Measurements from ENCODE around the gene PBX1. TPM values are rescaled to one million over a fixed set of nuclear protein-coding genes. Genes with fewer than 3 reads are reported as not detected.

PBX1 gene
- total and polyA plus RNA-seq, 2 donors from 2014 or later: 14.9 to 91.5 TPM

- no peak overlapping the region for H3K9ac ChIP-seq (ENCODE audit: low read length in 3 of 3)
- no peak overlapping the region for H3K27ac ChIP-seq (ENCODE audit: low read depth in 2 of 2, low read length in 2 of 2)
- TF ChIP-seq CTCF (IDR thresholded peaks at IDR 0.05; ENCODE audit: borderline replicate concordance, extremely low read depth, insufficient read depth): no peak
- peaks cover 7 to 11% (median 10%) of the 10 kb centered on the region in 3 donors for H3K36me3 ChIP-seq (ENCODE audit: control insufficient read depth in 2 of 3, insufficient read depth in 3 of 3, low read length in 3 of 3)
- intact Hi-C loops (cut with DNase I): no loop called here
- no peaks in the 10 kb centered on the region for H3K27me3 ChIP-seq (ENCODE audit: control insufficient read depth, insufficient read depth, low read length)
- H3K4me1 ChIP-seq (ENCODE audit: control insufficient read depth in 2 of 3, insufficient read depth in 2 of 3, low read depth in 1 of 3, low read length in 3 of 3): no peaks in the 10 kb centered on the region
- DNase-seq (no peak), FAIRE-seq (no peak)
- no peaks in the 10 kb centered on the region for H3K9me3 ChIP-seq (ENCODE audit: control insufficient read depth in 2 of 3, insufficient read depth in 1 of 3, low read length in 3 of 3)
- no peak overlapping the region for H3K4me3 ChIP-seq (ENCODE audit: low read length in 3 of 3)
Observed at GRCh38 chr1:164813776-164814175, 254.8 kb downstream of the PBX1 start.

GRCh38 chr1:164821648-164822047 lies 262.7 kb downstream of the PBX1 start:
- TF ChIP-seq CTCF (IDR thresholded peaks at IDR 0.05; ENCODE audit: borderline replicate concordance, extremely low read depth, insufficient read depth): no peak
- peaks cover 4 to 48% (median 18%) of the 10 kb centered on the region in 3 donors for H3K36me3 ChIP-seq (ENCODE audit: control insufficient read depth in 2 of 3, insufficient read depth in 3 of 3, low read length in 3 of 3)
- H3K27me3 ChIP-seq (ENCODE audit: control insufficient read depth, insufficient read depth, low read length): no peaks in the 10 kb centered on the region
- H3K4me1 ChIP-seq (ENCODE audit: control insufficient read depth in 2 of 3, insufficient read depth in 2 of 3, low read depth in 1 of 3, low read length in 3 of 3): no peaks in the 10 kb centered on the region
- no peak overlapping the region for H3K4me3 ChIP-seq (ENCODE audit: low read length in 3 of 3)
- H3K9ac ChIP-seq (ENCODE audit: low read length in 3 of 3): no peak overlapping the region
- intact Hi-C loops (cut with DNase I): no loop called here
- no peaks in the 10 kb centered on the region for H3K9me3 ChIP-seq (ENCODE audit: control insufficient read depth in 2 of 3, insufficient read depth in 1 of 3, low read length in 3 of 3)
- FAIRE-seq: no peak
- no peak for DNase-seq
- no peak overlapping the region for H3K27ac ChIP-seq (ENCODE audit: low read depth in 2 of 2, low read length in 2 of 2)

- H3K27me3 ChIP-seq (ENCODE audit: control insufficient read depth, insufficient read depth, low read length): no peaks in the 10 kb centered on the region
- DNase-seq: no peak
- no peak overlapping the region for H3K27ac ChIP-seq (ENCODE audit: low read depth in 2 of 2, low read length in 2 of 2)
- no peak for FAIRE-seq
- H3K9ac ChIP-seq (ENCODE audit: low read length in 3 of 3): no peak overlapping the region
- peaks cover 7 to 42% (median 22%) of the 10 kb centered on the region in 3 donors for H3K36me3 ChIP-seq (ENCODE audit: control insufficient read depth in 2 of 3, insufficient read depth in 3 of 3, low read length in 3 of 3)
- TF ChIP-seq CTCF (IDR thresholded peaks at IDR 0.05; ENCODE audit: borderline replicate concordance, extremely low read depth, insufficient read depth): no peak
- H3K9me3 ChIP-seq (ENCODE audit: control insufficient read depth in 2 of 3, insufficient read depth in 1 of 3, low read length in 3 of 3): no peaks in the 10 kb centered on the region
- intact Hi-C loops (cut with DNase I): no loop called here
- H3K4me1 ChIP-seq (ENCODE audit: control insufficient read depth in 2 of 3, insufficient read depth in 2 of 3, low read depth in 1 of 3, low read length in 3 of 3): no peaks in the 10 kb centered on the region
- H3K4me3 ChIP-seq (ENCODE audit: low read length in 3 of 3): no peak overlapping the region
Observed at GRCh38 chr1:164823486-164824279, 264.7 kb downstream of the PBX1 start.

Data from kidney (tissue), 14 donors.